NCI-H146 treated with DMSO at 0.1 percent for 48 hours (cell line): ENCODE results near the gene DHX30.
A peak's percentile ranks its signal among the peaks of the same experiment; 100 is the strongest.
"Not testable (repeated sequence)": the region's sequence is repeated elsewhere in the genome, so short reads cannot be mapped to it uniquely, and the experiment has no call there.

Experiments used
- DNase-seq: peaks from one replicate; lab custom pipeline; 2025; ENCODE audit not compliant: unreplicated experiment; lab: John Stamatoyannopoulos, UW

DHX30 gene

GRCh38 chr3:47877719-47878118, 74.8 kb downstream of the DHX30 start:
- DNase-seq = no peak

GRCh38 chr3:47882338-47882737, 79.4 kb downstream of the DHX30 start:
- DNase-seq = no peak

- no peak for DNase-seq
Measured at GRCh38 chr3:47884603-47885002, 81.7 kb downstream of the DHX30 start.

- DNase-seq = no peak
Measured at GRCh38 chr3:47885168-47885567, 82.2 kb downstream of the DHX30 start.

- not testable (repeated sequence) for DNase-seq
Measured at GRCh38 chr3:47887991-47888390, 85.1 kb downstream of the DHX30 start.

GRCh38 chr3:47888986-47889757, 86.2 kb downstream of the DHX30 start:
- DNase-seq = no peak

GRCh38 chr3:47890126-47890827, 87.3 kb downstream of the DHX30 start:
- no peak for DNase-seq

- DNase-seq = no peak
Measured at GRCh38 chr3:47890828-47891612, 88.1 kb downstream of the DHX30 start.

- no peak for DNase-seq
Measured at GRCh38 chr3:47891613-47892005, 88.7 kb downstream of the DHX30 start.

GRCh38 chr3:47892286-47893040, 89.5 kb downstream of the DHX30 start:
- DNase-seq = peak; percentile 25

GRCh38 chr3:47895241-47895640, 92.3 kb downstream of the DHX30 start:
- DNase-seq = no peak

- no peak for DNase-seq
Measured at GRCh38 chr3:47896736-47897135, 93.8 kb downstream of the DHX30 start.

GRCh38 chr3:47897954-47898353, 95.0 kb downstream of the DHX30 start:
- no peak for DNase-seq

GRCh38 chr3:47899495-47900108, 96.7 kb downstream of the DHX30 start:
- DNase-seq = no peak
